ENCODE data around the gene MS4A4A. TPM values are rescaled to one million over a fixed set of nuclear protein-coding genes. Genes with fewer than 3 reads are reported as not detected.
A peak's percentile ranks its signal among the peaks of the same experiment; 100 is the strongest.

The MS4A4A gene
- total RNA-seq, 2 donors from 2014 or later: 5.6 to 12.1 TPM

GRCh38 chr11:60242740-60243239, 37.7 kb upstream of the MS4A4A start, which contains the start of gene MS4A4E:
Gene MS4A4E, minus strand, starts transcription at chr11:60243137. Its CDS starts 13,082 bp downstream, at chr11:60230055.
- Histone ChIP-seq H3K36me3 (no peaks in the 10 kb centered on the region), H3K4me3 (peak within 1 kb of the TSS; percentile 1), H3K4me1 (no peaks in the 10 kb centered on the region), H3K9ac (ENCODE audit: low read depth in 2 of 2, low read length in 2 of 2) (no peak within 1 kb of the TSS), H3K9me3 (no peaks in the 10 kb centered on the region), H3K27me3 (no peaks in the 10 kb centered on the region), H3K27ac (no peak within 1 kb of the TSS)
- DNase-seq: no peak
- intact Hi-C loops (cut with DNase I): no loop called here
- TF ChIP-seq CTCF (IDR thresholded peaks at IDR 0.05): no peak

GRCh38 chr11:60251485-60252212, 28.8 kb upstream of the MS4A4A start:
- Histone ChIP-seq H3K27ac (no peak overlapping the region), H3K4me3 (no peak overlapping the region), H3K4me1 (no peaks in the 10 kb centered on the region), H3K9me3 (no peaks in the 10 kb centered on the region), H3K9ac (ENCODE audit: low read depth in 2 of 2, low read length in 2 of 2) (no peak overlapping the region), H3K27me3 (no peaks in the 10 kb centered on the region), H3K36me3 (no peaks in the 10 kb centered on the region)
- no peak for DNase-seq
- intact Hi-C loops (cut with DNase I): loop anchor here (5.0 kb wide), 1 partner anchor 429 kb away; no protein-coding TSS in a partner anchor
- TF ChIP-seq CTCF (IDR thresholded peaks at IDR 0.05): peak; percentile 42

GRCh38 chr11:60252213-60253108, 28.0 kb upstream of the MS4A4A start:
- TF ChIP-seq CTCF (IDR thresholded peaks at IDR 0.05): no peak

GRCh38 chr11:60257956-60258722, 22.3 kb upstream of the MS4A4A start:
- no peak for TF ChIP-seq CTCF (IDR thresholded peaks at IDR 0.05)
- Histone ChIP-seq H3K4me1 (no peaks in the 10 kb centered on the region), H3K27ac (no peak overlapping the region), H3K4me3 (no peak overlapping the region), H3K9me3 (no peaks in the 10 kb centered on the region), H3K27me3 (no peaks in the 10 kb centered on the region), H3K36me3 (no peaks in the 10 kb centered on the region), H3K9ac (ENCODE audit: low read depth in 2 of 2, low read length in 2 of 2) (no peak overlapping the region)
- DNase-seq: no peak
- intact Hi-C loops (cut with DNase I): no loop called here

More at GRCh38 chr11:60252213-60253108, 28.0 kb upstream of the MS4A4A start:
- no peak for DNase-seq
- H3K36me3 ChIP-seq: no peaks in the 10 kb centered on the region
- no peak overlapping the region for H3K27ac ChIP-seq
- H3K9me3 ChIP-seq: no peaks in the 10 kb centered on the region
- H3K4me3 ChIP-seq: no peak overlapping the region
- H3K27me3 ChIP-seq: no peaks in the 10 kb centered on the region
- no peaks in the 10 kb centered on the region for H3K4me1 ChIP-seq
- H3K9ac ChIP-seq (ENCODE audit: low read depth in 2 of 2, low read length in 2 of 2): no peak overlapping the region
- intact Hi-C loops (cut with DNase I): loop anchor here (5.0 kb wide), 1 partner anchor 430 kb away; no protein-coding TSS in a partner anchor

- intact Hi-C loops (cut with DNase I): loop anchor here (10.0 kb wide), 1 partner anchor 374 kb away; no protein-coding TSS in a partner anchor
- H3K9me3 ChIP-seq: no peaks in the 10 kb centered on the region
- H3K9ac ChIP-seq (ENCODE audit: low read depth in 2 of 2, low read length in 2 of 2): no peak overlapping the region
- no peak for DNase-seq
- no peak overlapping the region for H3K4me3 ChIP-seq
- H3K27ac ChIP-seq: no peak overlapping the region
- H3K36me3 ChIP-seq: no peaks in the 10 kb centered on the region
- H3K4me1 ChIP-seq: no peaks in the 10 kb centered on the region
- no peaks in the 10 kb centered on the region for H3K27me3 ChIP-seq
- TF ChIP-seq CTCF (IDR thresholded peaks at IDR 0.05): no peak
Measured at GRCh38 chr11:60261014-60261413, 19.5 kb upstream of the MS4A4A start.
